Upper lobe of left lung (tissue), 4 donors: ENCODE data around the gene ROS1.
"Not testable (repeated sequence)": the region's sequence is repeated elsewhere in the genome, so short reads cannot be mapped to it uniquely, and the experiment has no call there.

ENCODE experiments used
- POLR2A ChIP-seq, 4 donors: fragments of 450-650 bp; IDR thresholded peaks; one replicate each; pipeline ENCODE4 v1.5.1; 2016 to 2017; ENCODE audit warnings: antibody characterized with exemption in 4 of 4, mild to moderate bottlenecking in 2 of 4
- TF ChIP-seq, protein P1 (sequence below), 6 experiments: fragments of 450-650 bp in 4 of 6; fragments of 200-600 bp in 2 of 6; sonication (generic) in 2 of 6; IDR thresholded peaks; one replicate each; pipeline ENCODE4 v1.5.1; 2016 to 2019; ENCODE audit warnings: antibody characterized with exemption in 6 of 6

- not testable (repeated sequence) for TF ChIP-seq POLR2A (IDR thresholded peaks at IDR 0.05)
- TF ChIP-seq, protein P1, sequence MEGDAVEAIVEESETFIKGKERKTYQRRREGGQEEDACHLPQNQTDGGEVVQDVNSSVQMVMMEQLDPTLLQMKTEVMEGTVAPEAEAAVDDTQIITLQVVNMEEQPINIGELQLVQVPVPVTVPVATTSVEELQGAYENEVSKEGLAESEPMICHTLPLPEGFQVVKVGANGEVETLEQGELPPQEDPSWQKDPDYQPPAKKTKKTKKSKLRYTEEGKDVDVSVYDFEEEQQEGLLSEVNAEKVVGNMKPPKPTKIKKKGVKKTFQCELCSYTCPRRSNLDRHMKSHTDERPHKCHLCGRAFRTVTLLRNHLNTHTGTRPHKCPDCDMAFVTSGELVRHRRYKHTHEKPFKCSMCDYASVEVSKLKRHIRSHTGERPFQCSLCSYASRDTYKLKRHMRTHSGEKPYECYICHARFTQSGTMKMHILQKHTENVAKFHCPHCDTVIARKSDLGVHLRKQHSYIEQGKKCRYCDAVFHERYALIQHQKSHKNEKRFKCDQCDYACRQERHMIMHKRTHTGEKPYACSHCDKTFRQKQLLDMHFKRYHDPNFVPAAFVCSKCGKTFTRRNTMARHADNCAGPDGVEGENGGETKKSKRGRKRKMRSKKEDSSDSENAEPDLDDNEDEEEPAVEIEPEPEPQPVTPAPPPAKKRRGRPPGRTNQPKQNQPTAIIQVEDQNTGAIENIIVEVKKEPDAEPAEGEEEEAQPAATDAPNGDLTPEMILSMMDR (IDR thresholded peaks at IDR 0.05): not testable (repeated sequence)
These were observed 16.6 kb upstream of the ROS1 start for GRCh38 chr6:117442313-117442712.
